ENCODE data around the gene SMOC2.

Gene SMOC2

GRCh38 chr6:168634541-168635328, 193.8 kb downstream of the SMOC2 start:
- no peak for DNase-seq

DNA sequence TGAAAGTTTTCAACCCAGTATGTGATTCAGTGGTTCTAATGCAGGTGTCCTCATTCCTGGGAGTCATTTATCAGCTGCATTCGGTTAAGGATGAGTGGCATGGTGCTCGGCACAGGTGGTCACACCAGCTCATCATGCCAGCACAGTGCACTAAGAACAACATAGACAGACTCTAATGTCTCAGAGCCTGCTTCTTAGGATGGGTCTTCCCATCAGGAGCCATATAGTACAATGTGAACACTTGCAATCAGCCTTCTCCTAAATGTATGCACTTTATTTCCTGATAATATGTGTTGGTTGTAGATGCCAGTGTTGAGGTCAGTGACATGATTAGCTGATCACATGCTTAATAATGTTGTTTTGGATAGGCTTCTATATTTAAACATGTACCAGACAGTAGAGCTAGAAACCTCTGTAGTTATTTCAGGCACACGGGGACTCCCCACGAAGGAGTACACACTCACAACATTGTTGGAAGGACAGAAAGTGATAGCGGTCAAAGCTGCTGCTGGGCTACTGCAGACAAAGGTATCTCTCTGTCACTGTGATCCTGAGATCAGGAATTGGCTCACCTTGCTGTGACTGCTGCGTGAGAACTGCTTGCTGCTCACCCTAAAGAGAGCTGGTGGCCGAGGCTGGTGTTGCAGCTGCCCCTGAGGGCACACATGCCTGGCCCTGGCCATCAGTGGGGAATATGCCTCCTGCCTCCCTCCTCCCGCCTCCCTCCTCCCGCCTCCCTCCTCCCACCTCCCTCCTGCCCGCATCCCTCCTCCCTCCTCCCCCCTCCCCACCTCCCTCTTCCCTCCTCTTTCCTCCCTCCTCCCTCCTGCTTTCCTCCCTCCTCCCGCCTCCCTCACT, 195.4 kb downstream of the SMOC2 start:
- no peak for DNase-seq

- no peak for DNase-seq
Measured at GRCh38 chr6:168637834-168638233, 196.8 kb downstream of the SMOC2 start.

- DNase-seq, result no peak
Measured at GRCh38 chr6:168638468-168639271, 197.7 kb downstream of the SMOC2 start.

DNA sequence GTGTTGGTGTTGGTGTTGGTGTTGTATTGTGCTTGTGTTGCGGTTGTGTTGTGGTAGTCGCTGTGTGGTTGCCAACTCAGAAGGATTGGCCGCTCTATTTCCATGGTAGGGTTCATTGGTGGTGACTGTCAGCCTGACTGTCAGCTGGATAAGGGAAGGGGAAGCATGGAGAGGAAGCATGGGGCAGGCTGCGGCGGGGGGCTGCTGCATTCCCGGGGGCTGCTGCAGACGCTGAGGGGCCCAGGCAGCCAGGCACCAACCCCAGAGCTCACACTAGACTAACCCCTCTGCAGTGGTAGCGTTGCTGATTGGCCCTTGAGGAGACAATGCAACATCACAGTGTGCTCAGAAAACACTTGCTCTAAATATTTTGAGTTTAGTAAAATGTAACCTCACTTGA, 199.2 kb downstream of the SMOC2 start:
- DNase-seq, result no peak

GRCh38 chr6:168640768-168641167, 199.8 kb downstream of the SMOC2 start:
- no peak for DNase-seq

GRCh38 chr6:168641446-168641845, 200.5 kb downstream of the SMOC2 start:
- no peak for DNase-seq

GRCh38 chr6:168643401-168643800, 202.4 kb downstream of the SMOC2 start:
- DNase-seq, result no peak

DNA sequence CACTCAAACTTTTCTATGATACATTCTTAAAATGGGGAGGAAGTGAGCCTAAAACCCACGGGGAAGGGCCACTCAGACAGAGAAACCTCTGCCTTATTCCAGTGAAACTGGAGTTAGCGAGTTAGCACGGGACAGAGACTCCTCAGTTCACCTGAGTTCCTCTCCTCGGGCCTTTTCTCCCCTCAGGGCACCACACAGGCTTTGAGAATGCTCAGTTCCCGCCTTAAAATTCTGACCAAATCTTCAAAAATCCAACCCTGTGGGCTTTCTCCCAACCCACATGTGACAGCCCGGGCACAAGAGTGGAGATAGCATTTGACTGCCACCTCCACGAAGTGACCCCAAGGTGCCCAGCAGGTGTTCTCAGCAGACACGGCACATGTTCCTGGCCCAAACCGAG, 204.3 kb downstream of the SMOC2 start:
- DNase-seq, result no peak

GRCh38 chr6:168647271-168647670, 206.3 kb downstream of the SMOC2 start:
- no peak for DNase-seq

GRCh38 chr6:168648240-168649125, 207.5 kb downstream of the SMOC2 start:
- no peak for DNase-seq

- no peak for DNase-seq
Measured at GRCh38 chr6:168649209-168649608, 208.2 kb downstream of the SMOC2 start.

GRCh38 chr6:168650671-168651111, 209.7 kb downstream of the SMOC2 start:
- no peak for DNase-seq

GRCh38 chr6:168655462-168656152, 214.6 kb downstream of the SMOC2 start:
- DNase-seq, result no peak

DNA sequence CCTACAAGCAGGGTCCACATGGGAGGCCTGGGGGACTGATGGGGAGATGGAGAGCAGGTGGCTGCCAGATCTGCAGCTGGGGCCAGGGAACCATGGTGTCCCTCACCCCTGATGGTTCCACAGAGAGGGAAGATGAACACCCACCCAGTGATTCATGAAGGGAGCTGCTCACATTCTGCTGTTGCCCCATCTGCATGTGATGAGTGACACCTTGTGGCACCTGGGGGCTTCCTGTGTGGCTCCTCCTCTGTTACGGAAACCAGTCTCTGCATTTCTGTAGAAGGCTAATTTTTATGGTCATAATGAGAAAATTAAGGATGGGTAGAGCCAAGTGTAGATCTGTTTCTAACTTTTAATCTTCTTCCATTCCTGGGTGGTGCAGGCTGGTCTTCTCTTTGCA, 217.1 kb downstream of the SMOC2 start:
- DNase-seq, result no peak

GRCh38 chr6:168660400-168660945, 219.5 kb downstream of the SMOC2 start:
- no peak for DNase-seq

GRCh38 chr6:168662301-168662936, 221.4 kb downstream of the SMOC2 start:
- DNase-seq, result no peak

DNA sequence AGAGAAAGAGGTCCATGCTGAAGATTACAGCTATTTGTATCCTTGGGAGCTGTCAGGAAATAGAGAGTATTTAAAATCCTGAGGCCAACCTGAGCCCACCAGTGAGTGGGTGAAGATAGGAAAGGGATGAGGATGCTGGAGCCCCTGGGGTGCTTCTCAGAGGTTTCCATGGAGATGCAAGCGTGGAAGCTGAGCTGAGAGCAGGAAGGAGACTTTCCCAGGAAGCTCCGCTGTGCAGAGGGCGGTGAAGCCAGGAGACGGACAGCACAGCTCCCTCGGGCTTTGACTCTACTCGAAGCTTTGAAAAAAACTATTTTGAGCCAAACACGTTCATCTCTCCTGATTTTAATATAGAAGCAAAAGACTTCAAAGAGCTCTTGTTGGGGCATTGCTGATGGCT, 222.1 kb downstream of the SMOC2 start:
- DNase-seq, result no peak

GRCh38 chr6:168664956-168665355, 224.0 kb downstream of the SMOC2 start:
- no peak for DNase-seq

DNA sequence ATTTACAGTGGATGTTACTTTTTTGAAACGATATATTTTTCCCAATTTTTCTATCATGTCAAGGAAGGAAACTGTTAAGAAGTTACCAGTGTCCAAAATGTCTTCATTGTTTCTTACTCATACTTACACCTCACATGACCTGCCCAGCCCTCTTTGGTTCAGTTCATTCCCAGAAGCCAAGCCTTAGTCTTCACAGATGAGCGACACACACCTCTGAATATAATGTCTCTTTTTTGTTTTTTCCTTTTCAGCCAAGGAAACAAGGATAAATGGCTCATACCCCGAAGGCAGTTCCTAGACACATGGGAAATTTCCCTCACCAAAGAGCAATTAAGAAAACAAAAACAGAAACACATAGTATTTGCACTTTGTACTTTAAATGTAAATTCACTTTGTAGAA, 225.2 kb downstream of the SMOC2 start:
- no peak for DNase-seq
